Measurements from ENCODE around the gene ZNF580.

ZNF580 gene

GRCh38 chr19:55688422-55689218 is 47.8 kb downstream of the ZNF580 start:
- in situ Hi-C loops (cut with HindIII; ENCODE audit: low sequenced_read_pairs) = no loop called here

GRCh38 chr19:55689411-55690108 is 48.8 kb downstream of the ZNF580 start:
- in situ Hi-C loops (cut with HindIII; ENCODE audit: low sequenced_read_pairs) = no loop called here

- in situ Hi-C loops (cut with HindIII; ENCODE audit: low sequenced_read_pairs) = no loop called here
Observed at GRCh38 chr19:55690109-55690768, 49.4 kb downstream of the ZNF580 start.

GRCh38 chr19:55690769-55691545 is 50.2 kb downstream of the ZNF580 start:
- in situ Hi-C loops (cut with HindIII; ENCODE audit: low sequenced_read_pairs) = no loop called here

- in situ Hi-C loops (cut with HindIII; ENCODE audit: low sequenced_read_pairs) = no loop called here
Observed at GRCh38 chr19:55691561-55692481, 51.0 kb downstream of the ZNF580 start.

- in situ Hi-C loops (cut with HindIII; ENCODE audit: low sequenced_read_pairs) = no loop called here
Observed at GRCh38 chr19:55692681-55693081, 51.9 kb downstream of the ZNF580 start.

Data from DLD1 (cell line).